KG1 (cell line): ENCODE results near the gene COL8A1.
"Not testable (repeated sequence)": the region's sequence is repeated elsewhere in the genome, so short reads cannot be mapped to it uniquely, and the experiment has no call there.

Experiments
- DNase-seq: peaks from one replicate; lab custom pipeline; 2025; lab: John Stamatoyannopoulos, UW

COL8A1 gene

DNA sequence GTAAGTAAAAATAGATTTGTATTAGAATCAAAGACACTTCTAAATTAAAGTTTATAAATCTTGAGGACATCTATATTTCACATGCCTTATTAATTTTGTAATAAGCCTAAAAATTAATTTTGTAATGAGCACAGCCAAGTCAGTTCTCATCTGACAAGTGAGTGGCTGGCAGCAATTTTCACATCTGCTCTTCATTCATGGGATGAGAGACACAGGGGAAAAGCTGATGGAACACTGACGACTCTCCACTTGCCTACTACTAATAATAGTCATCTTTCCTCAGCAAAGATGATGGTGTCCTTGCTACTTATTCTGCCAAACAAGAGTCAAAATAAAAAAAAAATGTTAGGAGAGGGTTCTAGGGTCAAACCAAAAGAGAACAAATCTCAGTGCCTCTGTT, 164.9 kb downstream of the COL8A1 start:
- DNase-seq = no peak

- DNase-seq = no peak
Measured at GRCh38 chr3:99805160-99805559, 166.8 kb downstream of the COL8A1 start.

GRCh38 chr3:99808163-99808794, 169.9 kb downstream of the COL8A1 start:
- DNase-seq = no peak

- DNase-seq = no peak
Measured at GRCh38 chr3:99809565-99809964, 171.2 kb downstream of the COL8A1 start.

DNA sequence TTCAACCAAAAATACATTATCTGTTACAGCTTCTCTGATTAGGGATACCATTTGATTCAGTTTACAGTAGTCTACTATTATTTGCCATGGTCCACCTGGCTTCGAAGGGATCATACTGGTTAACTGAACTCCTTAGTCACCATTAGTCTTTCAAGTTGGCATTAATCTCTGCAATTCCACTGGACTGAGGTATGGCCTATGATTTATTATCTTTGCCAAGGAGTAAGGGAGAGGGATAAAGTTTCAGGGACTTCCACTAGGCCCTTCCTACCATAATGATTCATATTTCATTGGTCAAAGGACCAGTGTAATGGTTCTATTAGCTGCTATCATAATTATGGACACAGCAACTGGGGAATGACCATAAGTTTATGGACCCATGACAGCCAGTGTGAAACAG, 172.0 kb downstream of the COL8A1 start:
- no peak for DNase-seq

- no peak for DNase-seq
Measured at GRCh38 chr3:99817047-99817436, 178.6 kb downstream of the COL8A1 start.

- DNase-seq = peak; percentile 98
Measured at GRCh38 chr3:99817437-99818240, 179.2 kb downstream of the COL8A1 start, which contains the start of gene CMSS1. CMSS1 (plus strand) TSS chr3:99817862.

DNA sequence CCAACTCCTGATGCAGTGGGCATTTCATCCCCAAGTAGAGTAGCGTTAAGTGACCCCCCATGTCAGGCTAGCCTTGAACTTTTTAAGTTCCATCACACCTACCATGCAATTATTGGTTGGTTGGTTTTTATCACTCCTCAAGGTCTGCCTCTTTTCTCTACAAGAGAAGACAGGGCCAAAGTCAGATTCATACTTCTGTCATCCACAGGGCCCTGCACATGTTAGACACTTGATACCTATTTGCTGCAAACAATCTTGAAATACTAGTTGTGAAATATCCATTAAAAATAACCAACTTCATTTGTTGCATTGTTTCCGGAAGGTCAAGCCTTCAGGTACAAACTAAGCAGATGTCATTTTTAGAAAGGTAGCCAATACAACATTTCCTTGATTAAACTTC, 180.4 kb downstream of the COL8A1 start:
- DNase-seq = no peak

DNA sequence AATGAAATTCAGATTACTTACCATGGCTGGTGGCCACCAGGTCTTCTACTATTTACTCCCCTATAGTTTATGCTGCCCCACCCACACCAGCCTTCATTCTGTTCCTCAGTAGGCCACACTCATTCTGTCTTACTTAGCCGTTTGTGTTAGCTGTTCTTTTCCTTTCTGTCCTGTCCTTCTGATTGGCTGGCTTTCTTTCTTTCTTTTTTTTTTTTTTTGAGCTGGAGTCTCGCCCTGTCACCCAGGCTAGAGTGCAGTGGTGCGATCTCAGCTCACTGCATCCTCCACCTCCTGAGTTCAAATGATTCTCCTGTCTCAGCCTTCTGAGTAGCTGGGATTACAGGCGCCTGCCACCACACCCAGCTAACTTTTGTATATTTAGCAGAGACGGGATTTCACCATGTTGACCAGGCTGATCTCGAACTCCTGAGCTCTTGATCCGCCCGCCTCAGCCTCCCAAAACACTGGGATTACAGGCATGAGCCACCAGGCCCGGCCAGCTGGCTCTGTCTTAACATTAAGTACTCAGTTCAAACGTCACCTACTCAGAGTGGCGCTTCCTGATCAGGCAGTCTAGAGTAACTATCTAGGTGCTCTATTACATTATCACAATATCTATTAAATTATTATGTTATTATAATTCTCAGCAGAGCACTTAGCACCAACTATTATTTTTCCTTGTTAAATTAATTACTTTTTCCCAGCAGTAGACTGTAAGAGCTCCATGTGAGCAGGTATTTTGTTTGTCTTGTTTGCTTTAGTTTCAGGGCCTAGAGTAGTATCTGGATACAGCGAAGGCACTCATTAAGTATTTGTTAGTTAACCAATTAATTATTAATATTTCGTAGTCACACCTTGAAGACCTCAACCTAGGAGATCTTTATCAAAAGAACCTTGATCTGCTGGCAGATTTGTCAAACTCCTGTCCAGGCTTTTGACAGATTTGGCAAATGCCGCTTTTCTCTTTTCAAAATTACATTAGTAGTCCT, 185.6 kb downstream of the COL8A1 start:
- DNase-seq = no peak

DNA sequence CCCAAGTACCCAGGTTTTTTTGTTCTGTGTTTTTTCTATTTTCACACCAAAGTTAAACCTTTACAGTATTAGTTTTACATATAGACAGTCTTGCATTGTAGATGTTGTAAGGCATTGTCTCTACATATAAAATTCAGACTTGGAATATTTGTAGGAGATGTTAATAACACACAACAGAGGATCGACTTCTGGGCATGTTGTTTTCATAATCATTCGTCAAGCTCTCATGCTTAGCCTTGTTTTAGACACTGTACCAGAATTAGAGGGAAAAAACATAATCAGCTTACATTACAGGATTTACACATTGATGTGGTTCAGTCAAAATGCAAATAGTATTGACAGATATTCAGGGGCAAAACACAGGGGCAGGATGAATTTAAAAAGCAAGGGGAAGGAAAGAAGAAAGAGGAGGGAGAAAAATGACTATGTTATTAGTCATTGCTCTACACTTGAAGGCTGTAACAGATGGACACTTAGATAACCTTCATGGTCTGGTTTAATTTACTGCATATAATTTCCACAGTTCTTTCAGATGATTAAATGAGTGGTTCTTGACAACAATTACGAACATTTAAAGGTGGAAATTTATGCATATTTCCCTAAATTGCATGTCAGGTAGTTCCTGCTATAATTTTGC, 186.7 kb downstream of the COL8A1 start:
- no peak for DNase-seq

DNA sequence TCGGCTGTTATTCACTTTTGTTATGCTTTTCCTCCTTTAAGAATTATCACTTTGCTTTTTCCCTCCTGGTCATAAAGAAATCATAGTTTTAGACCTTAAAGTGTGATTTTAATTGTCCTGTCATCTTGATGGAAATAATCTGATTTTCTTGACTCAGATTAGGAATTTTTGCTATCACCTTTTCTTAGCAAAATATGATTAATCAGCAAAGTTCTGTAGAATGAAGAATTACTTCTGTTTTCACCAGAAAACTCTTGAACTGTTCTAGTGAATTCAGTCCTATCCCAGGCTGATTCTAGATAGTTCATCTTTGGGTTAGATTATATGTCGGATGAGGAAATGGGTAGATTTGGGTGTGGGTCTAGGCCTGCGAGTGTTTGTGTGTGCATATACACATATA, 191.4 kb downstream of the COL8A1 start:
- no peak for DNase-seq

- no peak for DNase-seq
Measured at GRCh38 chr3:99833617-99834205, 195.3 kb downstream of the COL8A1 start.

- no peak for DNase-seq
Measured at GRCh38 chr3:99834211-99834957, 196.0 kb downstream of the COL8A1 start.

DNA sequence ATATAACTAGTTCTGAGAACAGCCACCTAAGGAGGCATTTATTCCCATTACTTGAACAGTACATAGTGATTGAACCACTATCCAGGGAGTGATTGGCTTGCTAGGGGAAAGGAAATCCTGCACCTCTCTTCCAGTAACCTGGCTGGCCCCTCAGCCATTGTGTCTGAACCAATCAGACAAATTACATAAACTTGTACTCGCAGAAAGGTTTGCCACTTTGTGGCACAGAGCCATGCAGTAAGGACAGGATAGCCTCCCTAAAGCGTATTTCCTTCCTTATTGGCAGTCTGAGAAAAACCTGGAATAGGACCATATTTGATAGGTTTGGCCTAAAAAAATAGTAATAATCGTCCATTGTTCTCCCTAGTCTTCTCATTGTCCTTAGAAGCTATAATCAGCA, 198.3 kb downstream of the COL8A1 start:
- no peak for DNase-seq

GRCh38 chr3:99837715-99838114, 199.3 kb downstream of the COL8A1 start:
- no peak for DNase-seq

- DNase-seq = no peak
Measured at GRCh38 chr3:99838755-99839154, 200.4 kb downstream of the COL8A1 start.

DNA sequence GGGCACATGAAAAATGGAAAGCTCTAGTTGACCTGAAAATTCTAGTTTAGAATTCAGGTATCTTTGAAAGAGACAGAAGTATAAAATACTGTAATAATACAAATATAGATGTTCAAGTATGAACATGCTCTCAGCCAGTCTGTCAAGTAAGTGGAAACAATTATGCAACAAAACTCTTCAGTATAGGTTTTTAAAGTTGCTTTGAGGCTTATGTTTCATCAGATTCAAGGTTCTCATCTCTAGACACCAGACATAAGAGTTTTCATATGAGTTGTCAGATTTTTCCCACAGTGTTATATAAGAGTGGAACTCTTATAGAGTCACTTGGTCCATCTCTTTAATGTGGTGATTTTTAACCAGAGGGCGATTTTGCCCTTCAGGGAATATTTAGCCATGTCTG, 201.2 kb downstream of the COL8A1 start:
- DNase-seq = no peak

DNA sequence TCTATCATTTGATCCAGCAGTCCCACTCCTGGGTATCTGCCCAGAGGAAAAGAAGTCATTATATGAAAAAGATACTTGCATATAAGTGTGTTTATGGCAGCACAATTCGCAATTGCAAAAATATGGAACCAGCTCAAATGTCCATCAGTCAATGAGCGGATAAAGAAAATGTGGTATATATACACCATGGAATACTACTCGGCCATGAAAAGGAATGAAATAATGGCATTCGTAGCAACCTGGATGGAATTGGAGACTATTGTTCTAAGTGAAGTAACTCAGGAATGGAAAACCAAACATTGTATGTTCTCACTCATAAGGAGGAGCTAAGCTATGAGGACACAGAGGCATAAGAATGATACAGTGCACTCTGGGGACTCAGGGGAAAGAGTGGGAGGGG, 203.6 kb downstream of the COL8A1 start:
- not testable (repeated sequence) for DNase-seq

DNA sequence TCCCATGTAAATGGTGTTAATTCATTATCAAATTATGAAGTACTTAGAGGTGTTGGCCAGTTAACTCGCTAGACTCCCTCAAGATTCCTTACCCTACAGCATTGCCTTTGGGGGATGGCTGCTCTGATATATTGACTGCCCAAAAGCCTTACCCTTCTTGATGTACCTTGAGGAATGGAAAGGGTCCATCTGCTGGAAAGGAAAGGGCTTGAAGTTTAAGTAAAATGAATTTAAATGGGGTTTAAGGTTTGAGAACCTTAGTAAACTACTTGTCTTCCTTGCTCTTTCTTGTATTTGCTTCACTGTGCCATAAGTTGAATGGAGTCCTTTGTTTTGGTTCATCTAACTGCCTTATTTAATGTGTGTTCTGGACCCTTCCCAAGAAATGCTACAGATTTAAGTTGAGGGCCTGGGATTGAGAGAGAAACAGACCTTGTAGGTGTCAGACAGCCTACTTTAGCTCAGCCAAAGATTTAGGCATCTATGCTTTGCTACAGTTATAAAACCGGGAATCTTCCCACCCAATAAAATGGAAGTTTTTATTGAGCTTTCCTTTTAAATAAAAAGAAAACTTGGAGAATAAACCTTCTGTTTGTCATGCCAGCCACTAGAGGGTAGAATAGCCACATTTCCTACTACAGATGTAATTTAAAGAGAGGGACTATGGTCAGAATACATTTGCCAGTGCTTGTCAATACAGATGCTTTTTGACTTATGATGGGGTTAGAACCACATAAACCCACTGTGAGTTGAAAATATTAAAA, 204.6 kb downstream of the COL8A1 start:
- no peak for DNase-seq
